OCI-LY7 (cell line): ENCODE measurements around the gene MLPH. TPM values are rescaled to one million over a fixed set of nuclear protein-coding genes. Genes with fewer than 3 reads are reported as not detected.

Source experiments
- BruUV-seq: library from RNA; stranded (reverse); fragments of 400-500 nt; replicated peaks from 2 replicates; lab custom pipeline; 2021; lab: Mats Ljungman, UMichigan
- CTCF ChIA-PET: fragments of 300-600 bp; sonication (Branson Sonifier 250); formaldehyde crosslinking; loops from one replicate; lab custom pipeline; 2022; ENCODE audit warnings: antibody characterized with exemption; ENCODE audit not compliant: unreplicated experiment; lab: Charles Lee
- POLR2A ChIA-PET: fragments of 300-600 bp; sonication (Branson Sonifier 250); formaldehyde crosslinking; loops from one replicate; lab custom pipeline; 2022; ENCODE audit warnings: antibody characterized with exemption; lab: Charles Lee
- DNase-seq: peaks from one replicate; pipeline ENCODE4 v3.0.0-alpha.2; 2015; ENCODE audit warnings: low spot score
- H2AFZ ChIP-seq: fragments of 200-600 bp; sonication (generic), shearing (Covaris generic); 2 replicates; pipeline ENCODE4 v1.6.1; 2014; ENCODE audit warnings: mild to moderate bottlenecking, antibody characterized with exemption, low read length, moderate library complexity
- H3K27ac ChIP-seq: fragments of 200-600 bp; sonication (generic); 2 replicates; pipeline ENCODE4 v1.5.1; 2014; ENCODE audit warnings: mixed run types, low read depth, mild to moderate bottlenecking, moderate library complexity, low read length, inconsistent platforms; ENCODE audit not compliant: poor library complexity, severe bottlenecking
- H3K36me3 ChIP-seq: fragments of 200-600 bp; sonication (generic); 2 replicates; pipeline ENCODE4 v1.6.1; 2014; ENCODE audit warnings: mild to moderate bottlenecking, antibody characterized with exemption, low read length, moderate library complexity, mixed read lengths; ENCODE audit not compliant: insufficient read depth
- H3K4me1 ChIP-seq: fragments of 200-600 bp; sonication (generic); 2 replicates; pipeline ENCODE4 v1.5.1; 2014; ENCODE audit warnings: mild to moderate bottlenecking, low read length; ENCODE audit not compliant: insufficient read depth, poor library complexity, severe bottlenecking
- H3K4me2 ChIP-seq: fragments of 200-600 bp; sonication (generic); 2 replicates; pipeline ENCODE4 v1.6.1; 2014; ENCODE audit warnings: mild to moderate bottlenecking, low read length
- H3K4me3 ChIP-seq: fragments of 200-600 bp; sonication (generic); 2 replicates; pipeline ENCODE4 v1.5.1; 2014; ENCODE audit warnings: mild to moderate bottlenecking, low read depth, low read length; ENCODE audit not compliant: poor library complexity, severe bottlenecking
- H3K79me2 ChIP-seq: fragments of 200-600 bp; sonication (generic); 2 replicates; pipeline ENCODE4 v1.6.1; 2016; ENCODE audit warnings: low read depth, mild to moderate bottlenecking, low read length, moderate library complexity, mixed read lengths; ENCODE audit not compliant: insufficient read depth
- H3K9me2 ChIP-seq: fragments of 200-600 bp; sonication (generic); 2 replicates; pipeline ENCODE4 v1.6.1; 2016; ENCODE audit warnings: mild to moderate bottlenecking, low read length, mixed read lengths; ENCODE audit not compliant: insufficient read depth
- H3K9me3 ChIP-seq: fragments of 200-600 bp; sonication (generic); 2 replicates; pipeline ENCODE4 v1.6.1; 2014; ENCODE audit warnings: mild to moderate bottlenecking, mixed run types, low read length, mixed read lengths
- H4K20me1 ChIP-seq: fragments of 200-600 bp; sonication (generic); 2 replicates; pipeline ENCODE4 v1.6.1; 2014; ENCODE audit warnings: mild to moderate bottlenecking, antibody characterized with exemption, low read length, moderate library complexity, mixed read lengths; ENCODE audit not compliant: insufficient read depth
- CTCF ChIP-seq: fragments of 200-600 bp; sonication (generic); conservative IDR thresholded peaks from 2 replicates; pipeline ENCODE4 v1.5.1; 2014; ENCODE audit warnings: mild to moderate bottlenecking, antibody characterized with exemption, low read length, moderate library complexity, mixed read lengths
- EZH2phosphoT487 ChIP-seq: fragments of 200-600 bp; sonication (generic); IDR thresholded peaks from 2 replicates; pipeline ENCODE4 v1.6.1; 2018; ENCODE audit warnings: low read depth, borderline replicate concordance, mild to moderate bottlenecking, mixed run types, antibody characterized with exemption, low read length, moderate library complexity, mixed read lengths
- intact Hi-C: fragments of 100-400 bp; cut with micrococcal nuclease; formaldehyde crosslinking; loops from one replicate; pipeline ENCODE4 v1.10.0; 2022; ENCODE audit not compliant: unreplicated experiment
- total RNA-seq, 2 experiments: library from RNA; depleted of rRNA in 1 of 2; stranded (reverse); fragments of >200 nt in 1 of 2; shearing (Covaris generic) in 1 of 2; gene quantifications; 2 replicates each; pipeline ENCODE4 v1.2.3, GENCODE V29; 2014 to 2022

MLPH gene
- total RNA-seq, 2 experiments from 2014 or later: not detected

GRCh38 chr2:237552908-237553307, 65.9 kb downstream of the MLPH start:
- no TSS peak for BruUV-seq
- H3K36me3 ChIP-seq: no peaks in the 10 kb centered on the region
- no peaks in the 10 kb centered on the region for H3K9me2 ChIP-seq
- no peaks in the 10 kb centered on the region for H3K79me2 ChIP-seq
- POLR2A ChIA-PET: no interaction called here
- no peak for DNase-seq
- H4K20me1 ChIP-seq: no peaks in the 10 kb centered on the region
- H3K9me3 ChIP-seq: peaks cover 5% of the 10 kb centered on the region
- no peak for TF ChIP-seq CTCF
- TF ChIP-seq EZH2phosphoT487: no peak
- intact Hi-C loops: no loop called here
- no peaks in the 10 kb centered on the region for H3K4me1 ChIP-seq
- no peak overlapping the region for H2AFZ ChIP-seq
- CTCF ChIA-PET: no interaction called here
- H3K4me2 ChIP-seq: no peak overlapping the region
- no peak overlapping the region for H3K27ac ChIP-seq
- H3K4me3 ChIP-seq: no peak overlapping the region

- Histone ChIP-seq H3K4me1 (no peaks in the 10 kb centered on the region), H3K9me2 (no peaks in the 10 kb centered on the region), H3K36me3 (no peaks in the 10 kb centered on the region), H3K9me3 (peaks cover 5% of the 10 kb centered on the region), H2AFZ (no peak overlapping the region), H3K79me2 (no peaks in the 10 kb centered on the region), H3K4me2 (no peak overlapping the region), H3K27ac (no peak overlapping the region), H4K20me1 (no peaks in the 10 kb centered on the region), H3K4me3 (no peak overlapping the region)
- POLR2A ChIA-PET: no interaction called here
- BruUV-seq: no TSS peak
- intact Hi-C loops: no loop called here
- CTCF ChIA-PET: interaction anchor here (0.6 kb wide), 1 partner anchor 161 kb away, joined by 3 read pairs; no protein-coding TSS in a partner anchor
- DNase-seq: no peak
- TF ChIP-seq CTCF (no peak), EZH2phosphoT487 (no peak)
Observed at GRCh38 chr2:237553948-237554347, 66.9 kb downstream of the MLPH start.

DNA sequence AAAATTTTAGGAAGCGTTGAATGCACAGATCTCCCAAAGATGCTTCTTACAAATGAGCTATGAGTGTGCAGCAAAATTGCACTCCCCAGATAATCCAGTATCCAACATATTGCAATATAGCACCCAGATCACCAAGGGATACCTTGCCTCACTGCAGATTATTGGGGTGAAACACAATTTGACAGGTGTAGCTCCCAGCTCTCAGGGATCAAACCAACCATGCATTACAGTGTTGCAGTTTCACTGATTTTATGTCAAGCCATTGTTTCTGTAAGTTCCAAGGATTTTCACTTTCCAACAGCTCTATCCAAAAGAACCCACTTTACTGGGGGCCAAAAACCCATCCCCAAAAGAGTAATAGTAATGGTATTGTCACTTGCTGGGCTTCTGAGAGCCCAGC, 68.5 kb downstream of the MLPH start:
- POLR2A ChIA-PET: interaction anchor here (0.7 kb wide), 1 partner anchor 414 kb away, joined by 3 read pairs; no protein-coding TSS in a partner anchor
- intact Hi-C loops: no loop called here
- H3K4me2 ChIP-seq: no peak overlapping the region
- no peaks in the 10 kb centered on the region for H4K20me1 ChIP-seq
- H3K27ac ChIP-seq: no peak overlapping the region
- H3K4me1 ChIP-seq: no peaks in the 10 kb centered on the region
- H2AFZ ChIP-seq: no peak overlapping the region
- CTCF ChIA-PET: no interaction called here
- H3K4me3 ChIP-seq: no peak overlapping the region
- DNase-seq: no peak
- BruUV-seq: no TSS peak
- no peaks in the 10 kb centered on the region for H3K9me2 ChIP-seq
- TF ChIP-seq EZH2phosphoT487 (no peak), CTCF (no peak)
- H3K9me3 ChIP-seq: peaks cover 5% of the 10 kb centered on the region
- H3K36me3 ChIP-seq: no peaks in the 10 kb centered on the region
- no peaks in the 10 kb centered on the region for H3K79me2 ChIP-seq
